ENCODE data around the gene SMIM30.

DNA sequence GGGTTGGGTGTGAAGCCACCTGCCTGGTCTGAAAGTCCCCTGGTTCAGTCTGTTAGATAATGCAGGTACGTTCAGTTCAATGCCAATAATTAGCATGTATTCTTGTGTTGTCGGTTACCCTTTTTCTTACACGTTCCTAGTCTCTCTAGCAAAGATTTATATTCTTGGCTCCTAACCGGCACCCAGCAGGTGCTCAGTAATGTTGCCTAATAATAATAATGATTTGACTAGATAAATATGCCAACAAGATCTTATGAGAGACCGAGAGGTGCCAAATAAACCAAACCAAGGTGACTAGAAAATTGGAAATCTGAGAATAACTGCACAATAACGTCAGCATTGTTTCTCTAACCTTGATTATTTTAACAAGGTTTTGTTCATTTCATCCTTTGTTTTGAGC lies 1.1 kb upstream of the SMIM30 start:
- TF ChIP-seq EZH2 (IDR thresholded peaks at IDR 0.05) = no peak
- TF ChIP-seq, protein P1, sequence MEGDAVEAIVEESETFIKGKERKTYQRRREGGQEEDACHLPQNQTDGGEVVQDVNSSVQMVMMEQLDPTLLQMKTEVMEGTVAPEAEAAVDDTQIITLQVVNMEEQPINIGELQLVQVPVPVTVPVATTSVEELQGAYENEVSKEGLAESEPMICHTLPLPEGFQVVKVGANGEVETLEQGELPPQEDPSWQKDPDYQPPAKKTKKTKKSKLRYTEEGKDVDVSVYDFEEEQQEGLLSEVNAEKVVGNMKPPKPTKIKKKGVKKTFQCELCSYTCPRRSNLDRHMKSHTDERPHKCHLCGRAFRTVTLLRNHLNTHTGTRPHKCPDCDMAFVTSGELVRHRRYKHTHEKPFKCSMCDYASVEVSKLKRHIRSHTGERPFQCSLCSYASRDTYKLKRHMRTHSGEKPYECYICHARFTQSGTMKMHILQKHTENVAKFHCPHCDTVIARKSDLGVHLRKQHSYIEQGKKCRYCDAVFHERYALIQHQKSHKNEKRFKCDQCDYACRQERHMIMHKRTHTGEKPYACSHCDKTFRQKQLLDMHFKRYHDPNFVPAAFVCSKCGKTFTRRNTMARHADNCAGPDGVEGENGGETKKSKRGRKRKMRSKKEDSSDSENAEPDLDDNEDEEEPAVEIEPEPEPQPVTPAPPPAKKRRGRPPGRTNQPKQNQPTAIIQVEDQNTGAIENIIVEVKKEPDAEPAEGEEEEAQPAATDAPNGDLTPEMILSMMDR (IDR thresholded peaks at IDR 0.05) = no peak

Data from neural progenitor cell (in vitro differentiated cells).